ENCODE measurements around the gene CMTM4. TPM values are rescaled to one million over a fixed set of nuclear protein-coding genes. Genes with fewer than 3 reads are reported as not detected.
"Not testable (repeated sequence)": the region's sequence is repeated elsewhere in the genome, so short reads cannot be mapped to it uniquely, and the experiment has no call there.

Gene CMTM4
- polyA plus RNA-seq, 4 donors, result 67.3 to 76.9 (median 72.7) TPM

DNA sequence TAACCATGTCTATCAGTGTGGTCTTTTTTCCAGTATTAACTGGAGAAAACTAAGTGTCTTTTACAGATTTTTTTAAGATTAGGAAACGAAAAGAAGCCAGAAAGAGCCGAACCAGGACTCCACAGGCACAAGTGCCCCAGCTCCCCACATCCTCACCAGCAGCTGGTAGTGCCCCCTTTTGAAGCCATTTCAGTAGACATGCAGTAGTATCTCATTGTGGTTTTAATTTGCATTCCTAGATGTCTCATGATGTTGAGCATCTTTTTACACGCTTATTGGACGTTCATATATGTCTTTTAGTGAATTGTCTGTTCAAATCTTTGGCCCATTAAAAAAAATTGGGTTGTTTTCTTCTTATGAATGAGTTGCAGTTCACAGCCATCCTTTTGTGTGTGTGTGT lies 96.8 kb downstream of the CMTM4 start:
- no peak for DNase-seq (ENCODE audit: low read depth in 4 of 4, low spot score in 3 of 4)

DNA sequence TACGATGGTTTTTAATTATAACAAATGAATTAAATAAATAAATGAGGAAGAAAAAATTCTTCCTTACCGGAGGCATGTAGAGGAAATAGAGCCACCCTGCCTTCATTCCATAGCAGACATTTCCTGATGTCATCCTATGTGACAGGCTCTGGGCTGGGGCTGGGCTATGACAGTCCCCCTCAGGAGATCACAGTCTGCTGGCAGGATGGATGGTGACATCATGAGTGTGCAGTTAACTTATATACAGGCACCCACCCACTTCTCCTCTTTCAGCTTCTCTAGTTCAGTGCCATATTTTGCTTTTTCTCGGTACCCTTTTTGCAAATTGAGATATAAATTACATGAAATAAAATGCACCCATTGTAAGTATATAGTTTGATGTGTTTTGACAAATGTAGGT lies 98.4 kb downstream of the CMTM4 start:
- DNase-seq (ENCODE audit: low read depth in 4 of 4, low spot score in 3 of 4), result no peak

DNA sequence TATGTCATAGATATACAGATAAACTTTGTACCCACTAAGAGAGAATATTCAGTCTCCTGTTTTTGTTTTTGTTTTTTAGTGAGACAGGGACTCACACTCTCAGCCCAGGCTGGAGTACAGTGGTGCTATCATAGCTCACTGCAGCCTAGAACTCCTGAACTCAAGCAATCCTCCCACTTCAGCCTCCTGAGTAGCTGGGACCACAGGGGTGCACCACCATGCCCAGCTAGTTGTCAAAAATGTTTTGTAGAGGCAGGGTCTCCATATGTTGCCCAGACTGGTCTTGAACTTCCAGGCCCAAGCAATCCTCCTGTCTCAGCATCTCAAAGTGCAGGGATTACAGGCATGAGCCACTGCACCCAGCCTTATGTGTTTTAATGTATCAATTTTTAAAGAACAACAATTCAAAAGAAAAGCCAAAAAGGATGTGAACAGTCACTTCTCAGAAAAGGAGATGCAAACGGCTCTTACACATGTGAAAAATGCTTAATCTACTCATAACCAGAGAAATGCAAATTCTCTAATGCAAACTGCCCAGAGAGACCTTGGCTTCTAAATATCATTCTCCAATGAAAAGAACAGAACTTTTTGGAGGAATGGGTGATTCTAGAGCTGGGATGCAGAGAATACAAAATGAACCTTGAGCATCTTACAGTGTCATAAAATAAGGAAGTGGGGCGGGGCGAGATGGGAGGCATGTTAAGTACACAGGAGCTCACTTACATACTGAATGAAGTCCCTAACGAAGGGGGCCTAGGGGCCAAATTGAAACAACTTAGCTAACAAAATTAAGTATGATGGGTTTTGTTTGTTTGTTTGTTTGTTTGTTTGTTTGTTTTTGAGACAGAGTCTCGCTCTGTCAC lies 99.3 kb downstream of the CMTM4 start:
- no peak for DNase-seq (ENCODE audit: low read depth in 4 of 4, low spot score in 3 of 4)

DNA sequence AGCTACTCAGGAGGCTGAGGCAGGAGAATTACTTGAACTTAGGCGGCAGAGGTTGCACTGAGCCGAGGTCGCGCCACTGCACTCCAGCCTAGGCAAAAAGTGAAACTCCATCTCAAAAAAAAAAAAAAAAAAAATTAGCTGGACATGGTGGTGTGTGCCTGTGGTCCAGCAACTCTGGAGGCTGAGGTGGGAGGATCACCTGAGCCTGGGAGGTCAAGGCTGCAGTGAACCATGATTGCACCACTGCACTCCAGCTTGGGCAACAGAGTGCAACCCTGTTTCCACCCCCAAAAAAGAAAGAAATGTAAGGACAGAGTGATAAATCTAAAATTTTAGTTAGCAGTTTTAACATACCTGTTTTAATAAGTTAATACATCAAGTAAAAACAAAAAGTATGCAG lies 100.0 kb downstream of the CMTM4 start:
- not testable (repeated sequence) for DNase-seq (ENCODE audit: low read depth in 4 of 4, low spot score in 3 of 4)

DNA sequence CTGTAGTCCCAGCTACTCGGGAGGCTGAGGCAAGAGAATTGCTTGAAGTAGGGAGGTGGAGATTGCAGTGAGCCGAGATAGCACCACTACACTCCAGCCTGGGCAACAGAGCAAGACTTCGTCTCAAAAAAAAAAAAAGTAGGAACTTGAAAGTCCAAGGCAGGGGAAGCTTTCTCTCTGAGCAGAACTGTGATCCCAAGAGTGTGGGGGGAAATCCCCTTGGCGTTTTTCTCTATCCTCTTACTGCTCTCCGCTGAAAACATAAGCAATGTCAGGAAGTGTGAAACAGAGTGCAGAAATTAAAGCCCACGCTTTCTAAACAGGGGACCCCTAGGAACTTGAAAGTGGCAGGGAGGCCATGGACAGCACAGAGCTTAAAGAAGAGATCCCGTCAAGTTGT lies 101.8 kb downstream of the CMTM4 start:
- DNase-seq (ENCODE audit: low read depth in 4 of 4, low spot score in 3 of 4), result no peak

DNA sequence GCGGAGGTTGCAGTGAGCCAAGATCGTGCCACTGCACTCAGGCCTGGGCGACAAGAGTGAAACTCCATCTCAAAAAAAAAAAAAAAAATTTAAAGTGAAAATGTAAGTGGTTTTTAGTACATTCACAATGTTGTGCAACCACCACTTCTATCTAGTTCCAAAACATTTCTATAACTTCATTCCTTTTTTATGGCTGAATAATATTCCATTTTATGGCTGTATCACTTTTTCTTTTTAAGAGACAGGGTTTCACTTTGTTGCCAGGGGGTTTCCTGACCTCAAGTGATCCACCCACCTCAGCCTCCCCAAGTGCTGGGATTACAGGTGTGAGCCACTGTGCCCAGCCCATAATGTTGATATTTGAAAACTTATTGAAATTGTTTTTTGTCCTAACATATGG lies 103.7 kb downstream of the CMTM4 start:
- no peak for DNase-seq (ENCODE audit: low read depth in 4 of 4, low spot score in 3 of 4)

DNA sequence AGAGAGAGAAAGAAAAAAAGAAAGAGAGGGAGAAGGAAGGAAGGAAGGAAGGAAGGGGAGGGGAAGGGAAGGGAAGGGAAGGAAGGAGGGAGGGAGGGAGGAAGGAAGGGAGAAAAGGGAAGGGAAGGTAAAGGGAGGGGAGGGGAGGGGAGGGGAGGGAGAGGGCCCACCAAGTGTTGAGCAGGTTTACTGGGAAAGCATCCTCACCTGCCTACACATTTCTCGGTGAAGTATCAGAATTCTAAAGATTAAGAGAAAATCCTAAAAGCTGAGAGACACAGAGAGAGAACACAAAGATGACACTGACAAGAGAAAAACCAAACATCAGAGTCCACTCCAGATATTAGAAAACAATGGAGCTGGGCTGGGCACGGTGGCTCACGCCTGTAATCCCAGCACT lies 104.3 kb downstream of the CMTM4 start:
- DNase-seq (ENCODE audit: low read depth in 4 of 4, low spot score in 3 of 4), result no peak

DNA sequence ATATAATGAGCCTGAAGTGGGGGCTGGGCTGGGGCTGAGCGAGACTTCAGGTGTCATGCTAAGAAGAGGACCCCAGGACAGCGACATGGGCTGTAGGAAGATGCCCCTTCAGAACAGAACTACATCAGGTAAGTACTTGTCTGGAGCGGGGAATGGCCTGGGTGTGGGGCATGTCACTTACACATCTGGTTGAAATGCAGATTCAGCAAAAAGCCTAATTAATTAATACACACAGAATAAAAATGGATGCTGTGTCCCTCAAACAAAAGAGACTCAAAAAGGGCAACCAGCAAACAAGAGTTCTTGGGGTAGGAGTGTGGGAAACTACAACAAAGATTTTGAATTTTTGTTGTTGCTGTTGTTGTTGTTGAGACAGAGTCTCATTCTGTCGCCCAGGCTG lies 105.5 kb downstream of the CMTM4 start:
- no peak for DNase-seq (ENCODE audit: low read depth in 4 of 4, low spot score in 3 of 4)

DNA sequence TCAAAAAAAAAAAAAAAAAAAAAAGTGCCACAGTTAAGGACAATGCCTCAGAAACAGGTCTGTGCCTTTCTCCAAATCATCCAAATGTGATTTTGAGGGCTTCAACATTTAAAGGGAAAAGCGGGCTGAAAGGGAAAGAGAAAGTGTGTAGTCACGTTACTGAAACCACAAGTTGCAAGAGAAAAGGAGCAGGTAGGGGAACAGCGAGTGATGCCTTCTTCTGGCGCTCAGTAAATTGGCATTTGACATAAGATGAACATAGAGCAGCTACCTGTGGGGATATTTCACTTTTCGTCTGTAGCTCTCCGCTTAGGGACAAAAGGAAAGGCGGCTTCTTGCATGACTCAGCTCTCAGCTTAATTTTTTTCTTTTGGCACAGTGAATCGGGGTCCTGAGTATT lies 106.2 kb downstream of the CMTM4 start:
- DNase-seq (ENCODE audit: low read depth in 4 of 4, low spot score in 3 of 4), result no peak

DNA sequence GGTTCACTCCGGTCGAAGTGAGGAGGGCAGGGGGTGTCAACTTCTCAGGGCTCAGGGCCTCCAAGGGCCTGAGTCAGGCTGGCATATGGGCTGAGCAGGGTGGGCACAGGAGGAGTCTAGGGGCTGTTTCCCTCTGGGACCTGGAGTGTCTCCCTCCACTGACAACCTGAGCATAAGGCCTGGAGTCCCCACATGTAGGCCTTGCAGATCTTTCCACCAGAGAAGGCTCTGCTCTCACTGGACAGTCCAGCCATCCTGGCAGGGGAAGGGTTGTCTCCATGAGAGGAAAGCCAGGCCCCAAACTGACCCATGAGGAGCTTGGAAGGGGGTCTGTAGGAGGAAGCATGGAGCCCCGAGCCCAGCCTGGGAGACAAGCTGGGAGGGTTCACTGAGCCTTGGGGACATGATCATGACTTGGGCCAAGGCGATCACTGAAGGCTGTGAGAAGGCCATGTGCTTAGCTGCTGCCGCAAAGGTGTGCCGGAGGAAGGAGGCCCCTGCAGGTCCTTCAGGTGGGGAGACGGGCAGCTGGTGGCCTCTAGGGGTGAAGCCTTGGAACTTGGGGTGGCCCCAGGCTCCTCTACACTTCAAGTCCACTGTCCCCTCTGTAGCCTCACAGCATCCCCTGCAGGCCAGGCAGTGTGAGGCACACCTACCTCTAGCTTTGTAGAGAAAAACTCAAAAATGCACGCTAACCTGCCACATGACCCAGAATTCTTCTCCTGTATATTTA lies 107.4 kb downstream of the CMTM4 start:
- no peak for DNase-seq (ENCODE audit: low read depth in 4 of 4, low spot score in 3 of 4)

DNA sequence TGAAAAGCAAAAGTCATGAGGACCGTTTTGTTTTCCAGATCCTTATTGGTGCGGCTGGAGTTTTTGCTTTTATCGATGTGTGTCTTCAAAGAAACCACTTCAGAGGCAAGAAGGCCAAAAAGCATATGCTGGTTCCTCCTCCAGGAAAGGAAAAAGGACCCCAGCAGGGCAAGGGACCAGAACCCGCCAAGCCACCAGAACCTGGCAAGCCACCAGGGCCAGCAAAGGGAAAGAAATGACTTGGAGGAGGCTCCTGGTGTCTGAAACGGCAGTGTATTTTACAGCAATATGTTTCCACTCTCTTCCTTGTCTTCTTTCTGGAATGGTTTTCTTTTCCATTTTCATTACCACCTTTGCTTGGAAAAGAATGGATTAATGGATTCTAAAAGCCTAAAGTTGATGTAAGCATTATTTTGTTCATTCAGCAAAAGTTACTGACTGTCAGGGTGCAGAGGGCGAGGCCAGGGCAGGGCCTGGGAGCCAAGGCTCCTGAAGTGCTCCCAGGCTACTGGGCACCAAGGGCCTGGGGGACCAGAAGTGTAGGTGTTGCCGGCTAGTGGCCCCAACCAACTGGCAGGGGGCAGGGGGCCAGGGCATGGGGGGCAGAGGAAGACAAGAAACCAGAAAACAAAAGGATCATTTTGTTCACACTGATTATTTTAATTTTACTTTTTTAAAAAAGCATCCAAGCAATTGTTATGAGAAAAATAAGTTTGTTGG lies 108.5 kb downstream of the CMTM4 start:
- DNase-seq (ENCODE audit: low read depth in 4 of 4, low spot score in 3 of 4), result no peak

DNA sequence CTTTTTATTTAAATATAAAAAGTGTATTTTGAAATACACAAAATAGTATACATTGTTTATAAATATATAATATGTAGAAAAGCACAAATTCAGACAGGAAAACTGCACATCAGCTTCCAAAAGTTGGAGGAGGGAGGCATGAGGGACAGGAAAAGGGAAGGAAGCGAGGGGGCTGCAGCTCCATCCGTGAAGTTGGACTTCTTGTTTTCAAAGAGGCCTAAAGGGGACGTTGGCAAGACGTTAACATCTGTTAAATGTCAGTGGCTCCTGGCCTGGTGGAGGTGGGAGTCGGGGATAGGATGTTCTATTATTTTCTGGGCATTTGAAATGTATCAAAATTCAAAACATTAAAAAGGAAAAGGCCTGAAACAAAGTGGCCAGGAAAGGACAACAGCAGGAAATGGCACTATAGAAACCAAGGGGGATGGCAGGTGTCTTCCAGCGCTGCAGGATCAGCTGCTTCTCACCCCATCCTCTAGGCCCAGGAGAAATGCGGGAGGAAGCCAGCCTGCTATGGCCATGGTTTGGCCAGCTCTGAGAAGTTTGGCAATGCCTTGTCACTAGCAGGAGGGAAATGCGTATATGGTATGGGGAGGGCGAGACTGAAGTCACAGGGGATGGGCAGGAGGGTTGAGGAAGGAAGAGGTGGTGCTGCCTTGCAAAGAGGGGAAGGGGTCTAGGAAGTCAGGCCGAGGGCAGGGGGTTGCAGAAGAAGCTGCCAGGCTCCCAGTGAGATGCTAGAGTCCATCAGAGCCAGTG lies 110.9 kb downstream of the CMTM4 start:
- DNase-seq (ENCODE audit: low read depth in 4 of 4, low spot score in 3 of 4), result no peak

DNA sequence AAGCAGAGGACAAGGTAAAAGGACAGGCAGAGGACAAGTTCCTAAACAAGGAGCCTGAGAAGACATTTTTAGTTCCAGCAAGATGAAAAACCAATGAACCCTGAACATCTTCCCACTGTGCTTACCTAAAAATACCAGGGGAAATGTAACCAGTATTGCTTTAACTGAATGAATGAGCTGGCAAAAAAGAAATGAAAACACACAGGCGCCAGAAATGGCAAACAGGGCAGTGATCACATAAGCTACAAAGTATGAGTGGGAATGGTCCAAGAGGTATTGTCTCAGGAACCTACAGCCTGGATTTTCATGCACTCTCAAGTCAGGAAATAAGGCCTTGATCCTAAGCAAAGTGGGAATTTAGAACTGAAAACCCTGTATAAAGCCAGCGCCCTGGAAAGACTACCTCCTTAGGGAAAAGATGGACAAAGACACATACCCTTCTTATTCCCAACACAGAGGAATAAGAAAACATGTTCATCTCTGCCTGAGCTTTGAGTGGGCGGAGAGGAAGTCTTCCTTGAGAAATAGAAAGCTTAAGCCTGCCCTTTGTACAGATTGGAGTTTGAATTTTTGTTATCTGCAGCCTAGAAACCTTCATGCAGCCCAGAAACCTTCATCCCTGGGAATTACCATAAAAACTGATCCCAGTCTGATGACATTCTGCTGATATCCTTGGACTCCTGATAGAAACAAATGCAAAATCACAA lies 115.1 kb downstream of the CMTM4 start:
- no peak for DNase-seq (ENCODE audit: low read depth in 4 of 4, low spot score in 3 of 4)

DNA sequence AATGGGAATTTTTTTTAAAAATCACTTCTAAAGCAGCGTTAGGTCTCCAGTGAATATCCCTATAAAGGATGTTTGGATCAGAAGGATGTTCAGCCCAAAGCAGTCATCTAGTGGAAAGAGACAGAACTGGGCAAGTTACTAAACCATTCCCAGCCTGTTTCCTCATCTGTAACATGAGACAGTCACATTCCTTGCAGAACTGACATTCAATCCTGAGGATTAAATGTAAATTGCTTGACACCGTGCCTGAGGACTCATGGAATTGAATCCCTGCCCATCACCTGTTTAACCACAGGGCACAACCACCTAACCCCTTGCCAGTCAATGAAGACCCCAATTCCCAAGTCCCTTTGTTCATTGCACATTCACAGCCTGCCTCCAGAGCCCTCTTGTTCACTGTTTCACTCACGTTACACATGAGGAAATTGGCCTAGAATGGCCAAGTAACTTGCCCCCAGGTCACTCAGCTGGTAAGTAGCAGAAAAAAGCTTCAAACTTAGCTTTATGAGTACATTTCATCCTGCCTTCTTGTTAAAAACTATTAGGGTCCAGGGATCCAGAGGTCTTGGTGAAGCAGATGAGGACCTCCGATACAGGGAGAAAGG lies 115.8 kb downstream of the CMTM4 start:
- DNase-seq (ENCODE audit: low read depth in 4 of 4, low spot score in 3 of 4), result no peak

DNA sequence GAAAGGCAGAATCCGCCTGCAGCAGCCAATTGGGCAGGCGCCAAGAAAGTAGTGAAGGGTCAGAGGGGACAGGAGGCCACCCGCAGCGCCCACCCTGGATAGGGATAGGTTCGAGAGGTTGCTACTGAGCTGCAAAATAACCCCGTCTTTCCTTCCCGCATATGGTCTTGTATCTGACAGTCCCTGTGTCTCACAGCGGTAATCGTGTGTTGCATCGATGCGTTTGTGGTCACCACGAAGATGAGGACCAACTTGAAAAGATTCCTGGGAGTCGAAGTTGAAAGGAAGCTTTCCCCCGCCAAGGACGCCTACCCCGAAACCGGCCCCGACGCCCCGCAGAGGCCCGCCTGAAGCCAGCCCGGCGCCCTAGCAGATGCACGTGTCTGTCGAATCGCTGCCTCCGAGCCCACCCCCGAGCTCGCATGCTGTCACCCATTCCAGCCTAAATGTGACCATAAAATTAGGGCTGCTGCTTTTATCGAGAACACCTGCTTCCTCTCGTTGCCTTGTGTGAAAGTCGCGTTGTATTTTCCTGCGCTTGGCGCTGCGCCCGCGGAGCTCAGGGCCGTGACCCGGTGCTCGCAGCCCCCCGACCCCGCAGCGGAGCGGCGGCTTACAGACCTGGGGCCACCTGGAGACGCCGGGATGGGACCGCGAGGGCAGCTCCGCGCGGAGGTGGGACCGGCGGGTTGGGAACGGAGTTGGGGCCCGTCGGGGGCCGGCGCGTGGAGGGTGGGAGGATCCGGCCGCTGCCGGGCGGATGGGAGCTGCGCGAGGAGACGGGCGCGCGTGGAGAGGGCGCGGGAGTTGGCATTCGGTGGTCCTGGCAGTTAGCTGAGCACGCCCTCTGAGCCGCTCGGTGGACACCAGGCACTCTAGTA lies 117.7 kb downstream of the CMTM4 start, which contains the start of gene CMTM2:
CMTM2 (plus strand) TSS at position 813 of the 881 bp plus-strand sequence. CDS start 145 bp downstream, outside the sequence.
- DNase-seq (ENCODE audit: low read depth in 4 of 4, low spot score in 3 of 4), result peak in 1 of 4 donors; percentile 28

DNA sequence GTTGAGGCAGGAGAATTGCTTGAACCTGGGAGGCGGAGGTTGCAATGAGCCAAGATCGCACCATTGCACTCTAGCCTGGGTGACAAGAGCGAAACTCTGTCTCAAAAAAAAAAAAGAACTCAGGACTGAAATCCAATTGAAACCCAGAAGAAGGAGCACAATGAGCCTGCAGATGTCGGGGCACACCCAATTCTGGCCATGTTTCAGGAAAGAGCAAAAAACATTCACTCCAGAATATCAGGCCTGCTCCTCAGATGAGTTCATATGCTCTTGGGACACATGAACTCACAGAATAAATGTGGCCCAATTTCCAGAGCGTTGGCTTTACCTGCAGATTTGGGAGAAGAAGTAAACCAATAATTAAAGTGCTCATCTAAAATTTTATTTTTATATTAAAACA lies 120.2 kb downstream of the CMTM4 start:
- no peak for DNase-seq (ENCODE audit: low read depth in 4 of 4, low spot score in 3 of 4)

DNA sequence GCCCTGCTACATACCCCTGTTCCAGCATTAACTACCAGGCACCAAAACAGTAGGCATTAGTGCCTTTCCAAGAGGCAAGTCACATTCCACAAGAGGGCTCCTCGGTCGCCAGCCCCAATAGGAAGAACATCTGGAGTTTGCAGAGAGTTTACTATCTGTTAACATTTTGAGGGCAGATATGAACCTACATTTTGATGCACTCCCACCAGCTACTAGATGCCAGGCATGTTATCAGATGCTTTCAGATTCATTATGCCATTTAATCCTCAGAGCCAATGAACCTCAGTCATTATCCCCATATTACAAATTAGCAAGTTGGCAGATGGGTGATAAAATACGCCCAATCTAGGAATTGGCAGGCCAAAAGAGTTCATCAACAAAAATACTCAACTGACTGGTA lies 121.5 kb downstream of the CMTM4 start:
- no peak for DNase-seq (ENCODE audit: low read depth in 4 of 4, low spot score in 3 of 4)

DNA sequence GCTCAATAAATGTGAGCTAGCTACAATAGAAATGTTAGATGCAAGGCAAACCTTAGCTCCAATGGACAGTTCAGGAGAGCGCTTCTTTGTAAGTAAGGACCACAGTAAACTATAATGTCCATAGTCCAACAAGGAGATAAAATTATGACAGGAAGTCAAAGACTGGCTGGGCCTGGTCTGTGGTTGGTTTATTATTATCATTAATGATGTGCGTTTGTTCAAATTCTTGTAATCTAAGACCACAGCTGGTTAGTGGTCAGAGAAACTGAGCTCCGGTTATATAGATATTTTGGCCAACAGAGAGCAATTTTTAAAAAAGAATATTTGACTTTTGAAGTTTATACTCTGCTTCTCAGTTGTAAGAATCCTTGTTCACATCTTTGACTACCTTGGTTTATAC lies 122.0 kb downstream of the CMTM4 start:
- no peak for DNase-seq (ENCODE audit: low read depth in 4 of 4, low spot score in 3 of 4)

DNA sequence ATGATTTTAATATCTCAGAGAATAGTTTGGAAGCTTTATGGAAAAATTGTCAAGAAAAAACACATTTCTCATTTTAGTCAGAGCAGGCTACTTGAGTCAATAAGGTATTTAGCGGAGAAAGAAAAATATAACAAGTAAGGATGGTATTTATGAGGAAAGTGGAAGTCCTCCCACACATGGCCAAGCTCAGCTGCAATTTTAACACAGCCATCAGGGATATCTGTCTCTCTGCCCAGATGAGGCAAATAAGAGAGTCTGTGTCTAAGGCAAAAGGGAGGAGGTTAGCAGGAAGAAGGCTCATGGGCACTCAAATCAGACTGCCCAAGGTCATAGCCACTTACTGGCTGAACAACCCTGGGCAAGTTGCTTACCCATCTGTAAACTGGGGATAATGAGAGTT lies 122.5 kb downstream of the CMTM4 start:
- DNase-seq (ENCODE audit: low read depth in 4 of 4, low spot score in 3 of 4), result no peak

All from right renal pelvis (tissue), 4 donors.